ENCODE results near the gene TET2.

GRCh38 chr4:105147016-105147552 is 408 bp downstream of the TET2 start:
- TF ChIP-seq CTCF (IDR thresholded peaks at IDR 0.05), result no peak
- no peak for TF ChIP-seq POLR2AphosphoS5 (IDR thresholded peaks at IDR 0.05; ENCODE audit: low read depth, low read length)

All from Panc1 (cell line).